ENCODE results near the gene RNF152.
"Not testable (repeated sequence)": the region's sequence is repeated elsewhere in the genome, so short reads cannot be mapped to it uniquely, and the experiment has no call there.

RNF152 gene

GRCh38 chr18:61815885-61816470, 76.8 kb downstream of the RNF152 start:
- no peak overlapping the region for H3K27ac ChIP-seq
- no peak for DNase-seq (ENCODE audit: low spot score)
- TF ChIP-seq, protein P1, sequence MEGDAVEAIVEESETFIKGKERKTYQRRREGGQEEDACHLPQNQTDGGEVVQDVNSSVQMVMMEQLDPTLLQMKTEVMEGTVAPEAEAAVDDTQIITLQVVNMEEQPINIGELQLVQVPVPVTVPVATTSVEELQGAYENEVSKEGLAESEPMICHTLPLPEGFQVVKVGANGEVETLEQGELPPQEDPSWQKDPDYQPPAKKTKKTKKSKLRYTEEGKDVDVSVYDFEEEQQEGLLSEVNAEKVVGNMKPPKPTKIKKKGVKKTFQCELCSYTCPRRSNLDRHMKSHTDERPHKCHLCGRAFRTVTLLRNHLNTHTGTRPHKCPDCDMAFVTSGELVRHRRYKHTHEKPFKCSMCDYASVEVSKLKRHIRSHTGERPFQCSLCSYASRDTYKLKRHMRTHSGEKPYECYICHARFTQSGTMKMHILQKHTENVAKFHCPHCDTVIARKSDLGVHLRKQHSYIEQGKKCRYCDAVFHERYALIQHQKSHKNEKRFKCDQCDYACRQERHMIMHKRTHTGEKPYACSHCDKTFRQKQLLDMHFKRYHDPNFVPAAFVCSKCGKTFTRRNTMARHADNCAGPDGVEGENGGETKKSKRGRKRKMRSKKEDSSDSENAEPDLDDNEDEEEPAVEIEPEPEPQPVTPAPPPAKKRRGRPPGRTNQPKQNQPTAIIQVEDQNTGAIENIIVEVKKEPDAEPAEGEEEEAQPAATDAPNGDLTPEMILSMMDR (IDR thresholded peaks at IDR 0.05), result no peak
- no peak overlapping the region for H3K4me3 ChIP-seq

DNA sequence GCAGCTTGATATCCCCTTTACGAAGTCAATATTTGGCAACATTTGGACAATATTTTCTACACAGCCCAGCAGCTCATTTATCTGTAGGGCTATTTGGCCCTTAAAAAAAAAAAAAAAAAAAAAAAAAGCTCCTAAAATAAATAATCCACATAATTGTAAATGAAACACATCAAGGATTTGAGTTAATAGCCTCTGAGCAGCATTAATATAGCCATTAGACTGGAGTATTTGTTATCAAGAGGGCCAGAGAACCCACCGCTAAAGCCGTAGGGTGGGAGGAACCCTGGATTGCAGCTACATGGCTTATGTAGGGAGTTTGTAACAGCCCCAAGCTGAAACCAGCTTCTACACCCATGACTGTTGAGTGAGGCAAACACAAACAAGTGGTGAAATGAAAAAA, 84.5 kb downstream of the RNF152 start:
- H3K27ac ChIP-seq, result no peak overlapping the region
- H3K4me3 ChIP-seq, result no peak overlapping the region
- TF ChIP-seq, protein P1 (IDR thresholded peaks at IDR 0.05), result no peak
- no peak for DNase-seq (ENCODE audit: low spot score)

GRCh38 chr18:61803393-61803792, 89.4 kb downstream of the RNF152 start:
- Histone ChIP-seq H3K4me3 (no peak overlapping the region), H3K27ac (no peak overlapping the region)
- TF ChIP-seq, protein P1 (IDR thresholded peaks at IDR 0.05), result no peak
- no peak for DNase-seq (ENCODE audit: low spot score)

DNA sequence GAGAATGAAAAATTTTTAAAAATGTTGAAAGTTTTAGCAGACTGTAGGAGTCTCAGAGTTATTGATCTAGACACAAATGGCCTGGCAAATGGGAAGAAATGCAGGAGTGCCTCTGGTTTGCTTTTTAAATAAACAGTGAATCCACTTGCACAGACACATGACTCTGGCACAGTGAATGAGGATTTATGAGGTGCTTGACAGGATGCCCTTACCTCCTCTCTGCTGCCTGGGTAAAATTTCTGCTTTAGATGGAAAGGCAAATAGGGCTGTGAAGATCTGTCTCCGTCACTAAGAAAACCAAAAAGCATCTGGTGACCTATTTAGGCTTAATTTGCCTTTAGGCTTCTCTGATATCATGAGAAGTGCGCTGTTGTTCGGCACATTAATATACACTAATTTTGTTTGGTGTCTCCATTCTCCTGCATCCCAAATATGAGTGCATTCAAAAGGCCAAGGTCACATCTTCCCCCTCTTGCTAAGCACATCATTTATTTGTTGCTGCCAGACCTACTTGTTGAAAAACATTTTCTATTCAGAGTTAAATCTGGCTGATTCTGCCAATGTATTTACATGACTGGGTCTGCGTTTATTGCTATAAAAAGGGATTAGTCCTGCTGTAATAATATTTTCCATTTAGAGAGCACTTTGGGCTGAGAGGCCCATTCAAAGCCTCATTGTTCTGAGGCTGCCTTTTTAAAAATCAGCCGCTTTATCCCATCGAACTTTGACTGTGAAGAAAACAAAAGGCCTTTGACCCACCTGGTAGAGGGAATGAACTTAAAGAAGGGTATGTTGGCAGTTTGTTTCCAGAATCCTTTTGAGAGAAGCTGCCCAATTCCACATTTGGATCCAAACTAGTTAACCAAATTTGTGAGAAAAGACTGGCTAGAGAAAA, 94.9 kb downstream of the RNF152 start:
- TF ChIP-seq, protein P1 (IDR thresholded peaks at IDR 0.05), result no peak
- Histone ChIP-seq H3K4me3 (no peak overlapping the region), H3K27ac (no peak overlapping the region)
- DNase-seq (ENCODE audit: low spot score), result no peak

GRCh38 chr18:61791031-61791430, 101.8 kb downstream of the RNF152 start:
- TF ChIP-seq, protein P1 (IDR thresholded peaks at IDR 0.05), result no peak
- no peak overlapping the region for H3K4me3 ChIP-seq
- no peak overlapping the region for H3K27ac ChIP-seq
- DNase-seq (ENCODE audit: low spot score), result no peak

GRCh38 chr18:61787011-61787670, 105.7 kb downstream of the RNF152 start:
- not testable (repeated sequence) for H3K27ac ChIP-seq; DNase-seq (ENCODE audit: low spot score); H3K4me3 ChIP-seq

DNA sequence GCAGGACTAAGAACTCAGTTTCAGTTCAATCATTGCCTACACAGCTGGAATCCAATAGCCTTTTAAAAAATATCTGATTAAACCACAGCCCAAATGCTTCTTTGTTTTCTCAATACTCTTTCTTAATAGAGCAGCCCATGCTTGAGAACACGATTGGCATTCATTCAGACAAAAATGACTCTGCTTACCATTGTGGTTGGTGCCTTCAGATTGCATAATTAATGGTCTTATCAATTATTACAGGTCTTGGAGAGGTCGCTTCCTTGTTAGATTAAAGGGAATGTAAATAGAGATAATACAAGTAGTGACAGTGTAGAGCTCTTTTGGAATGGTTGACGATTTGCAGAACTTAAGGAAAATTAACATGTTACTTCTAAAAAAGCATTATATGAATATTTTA, 107.2 kb downstream of the RNF152 start:
- TF ChIP-seq, protein P1 (IDR thresholded peaks at IDR 0.05), result no peak
- no peak overlapping the region for H3K4me3 ChIP-seq
- H3K27ac ChIP-seq, result no peak overlapping the region
- DNase-seq (ENCODE audit: low spot score), result no peak
